HG02884 (cell line): ENCODE measurements around the gene TRAF1.

Experiments
- ATAC-seq: cut with Tn5 transposase; IDR thresholded peaks from one replicate; pipeline ENCODE4 v1.9.1; 2021; ENCODE audit warnings: mild to moderate bottlenecking, moderate library complexity; ENCODE audit not compliant: unreplicated experiment

TRAF1 gene

GRCh38 chr9:120941046-120941770 lies 14.6 kb upstream of the TRAF1 start:
- no peak for ATAC-seq

- no peak for ATAC-seq
These were observed 14.0 kb upstream of the TRAF1 start for GRCh38 chr9:120940573-120940972.

- ATAC-seq = no peak
These were observed 12.3 kb upstream of the TRAF1 start for GRCh38 chr9:120938851-120939250.

- no peak for ATAC-seq
These were observed 11.0 kb upstream of the TRAF1 start for GRCh38 chr9:120937596-120937995.

- no peak for ATAC-seq
These were observed 10.5 kb upstream of the TRAF1 start for GRCh38 chr9:120937127-120937526.

GRCh38 chr9:120936764-120937122 lies 10.1 kb upstream of the TRAF1 start:
- no peak for ATAC-seq

- ATAC-seq = no peak
These were observed 9.6 kb upstream of the TRAF1 start for GRCh38 chr9:120936011-120936763.

- ATAC-seq = no peak
These were observed 8.8 kb upstream of the TRAF1 start for GRCh38 chr9:120935383-120935857.

GRCh38 chr9:120934281-120934680 lies 7.7 kb upstream of the TRAF1 start:
- ATAC-seq = no peak

- no peak for ATAC-seq
These were observed 6.9 kb upstream of the TRAF1 start for GRCh38 chr9:120933310-120934055.

- peak; percentile 0 for ATAC-seq
These were observed 5.7 kb upstream of the TRAF1 start for GRCh38 chr9:120932086-120932823.

GRCh38 chr9:120931231-120932085 lies 4.9 kb upstream of the TRAF1 start:
- peak; percentile 48 for ATAC-seq

- no peak for ATAC-seq
These were observed 2.7 kb upstream of the TRAF1 start for GRCh38 chr9:120929229-120929791.

GRCh38 chr9:120928483-120929228 lies 2.1 kb upstream of the TRAF1 start:
- no peak for ATAC-seq

GRCh38 chr9:120928015-120928482 lies 1.5 kb upstream of the TRAF1 start:
- no peak for ATAC-seq

- no peak for ATAC-seq
These were observed 846 bp upstream of the TRAF1 start for GRCh38 chr9:120927269-120928014.

- peak; percentile 38 for ATAC-seq
These were observed 830 bp downstream of the TRAF1 start for GRCh38 chr9:120925535-120926396.
